Stimulated activated CD4-positive, alpha-beta T cell treated with anti-CD3 and anti-CD28 coated beads, Interleukin-4, amount 100 ng/mL, for 48 hours (primary cell): ENCODE measurements around the gene RNF39.
"Not testable (repeated sequence)": the region's sequence is repeated elsewhere in the genome, so short reads cannot be mapped to it uniquely, and the experiment has no call there.

Experiments used
- DNase-seq, 2 donors: peaks; one replicate each; pipeline ENCODE4 v3.0.0-alpha.2; 2020; ENCODE audit warnings: low read depth in 2 of 2

Gene RNF39

DNA sequence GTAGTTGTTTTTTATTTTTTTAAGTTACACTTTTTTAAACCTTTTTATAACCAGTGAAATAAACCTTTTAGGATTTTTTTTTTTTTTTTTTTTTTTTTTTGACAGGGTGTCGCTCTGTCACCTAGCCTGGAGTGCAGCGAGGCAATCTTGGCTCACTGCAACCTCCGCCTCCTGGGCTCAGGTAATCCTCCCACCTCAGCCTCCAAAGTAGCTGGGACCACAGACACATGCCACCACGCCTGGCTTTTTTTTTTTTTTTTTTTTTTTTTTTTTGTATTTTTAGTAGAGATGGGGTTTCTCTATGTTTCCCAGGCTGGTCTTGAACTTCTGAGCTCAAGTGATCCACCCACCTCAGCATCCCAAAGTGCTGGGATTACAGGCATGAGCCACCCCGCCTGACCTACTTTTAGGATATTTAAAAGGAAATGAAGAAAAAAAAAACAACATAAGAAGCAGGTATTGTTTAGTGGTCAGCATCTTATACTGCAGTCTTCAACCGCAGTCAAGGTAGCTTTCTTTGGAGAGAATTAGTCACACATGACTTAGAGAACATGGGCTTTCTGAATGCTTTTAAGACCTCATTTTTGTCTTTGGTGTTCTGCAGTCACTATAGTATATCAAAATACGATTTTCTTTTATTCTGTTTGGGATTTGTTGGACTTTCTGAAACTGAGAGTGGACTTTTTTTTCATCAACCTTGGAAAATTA lies 12.9 kb downstream of the RNF39 start:
- no peak for DNase-seq

GRCh38 chr6:30061858-30062458 lies 13.6 kb downstream of the RNF39 start:
- DNase-seq: no peak

DNA sequence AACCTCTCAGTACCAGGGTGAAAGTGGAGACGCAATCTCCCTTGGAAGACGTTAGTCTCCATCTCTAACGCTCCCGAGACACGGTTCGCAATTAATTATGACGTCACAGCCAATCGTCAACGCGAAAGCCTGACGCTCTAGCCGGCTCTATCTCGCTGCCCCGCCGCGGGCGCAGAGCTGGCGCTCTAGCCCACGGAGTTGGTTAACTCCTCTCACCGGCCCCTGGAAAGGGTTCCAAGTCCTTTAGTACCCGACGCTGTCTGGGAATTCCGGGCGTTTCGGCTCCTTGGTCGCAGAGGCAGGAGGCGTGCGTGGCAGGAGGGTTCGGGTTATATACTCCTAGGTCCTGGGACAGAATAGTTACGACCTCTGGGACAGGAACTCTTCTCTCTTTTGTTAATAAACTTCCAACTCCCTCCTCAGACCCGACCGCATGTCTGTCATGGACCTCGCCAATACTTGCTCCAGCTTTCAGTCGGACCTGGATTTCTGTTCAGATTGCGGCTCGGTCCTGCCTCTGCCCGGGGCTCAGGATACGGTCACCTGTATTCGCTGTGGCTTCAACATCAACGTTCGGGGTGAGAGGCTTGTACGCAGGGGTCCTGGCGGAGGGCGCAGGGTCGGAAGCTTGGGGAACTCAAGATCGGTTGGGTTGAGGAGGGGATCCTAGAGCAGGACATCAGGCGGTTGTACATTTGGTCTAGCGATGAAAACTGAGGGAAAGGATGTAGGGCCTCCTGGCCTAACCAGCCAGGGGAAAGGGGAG lies 14.3 kb downstream of the RNF39 start, which contains the start of gene POLR1H:
Gene POLR1H, plus strand, starts transcription at position 174 of the 766 bp plus-strand sequence. Its CDS starts 260 bp downstream, at position 434.
- peak; percentile 70 to 76 for DNase-seq

GRCh38 chr6:30060606-30061091 lies 14.9 kb downstream of the RNF39 start:
- DNase-seq: peak in 1 of 2 donors; percentile 26

DNA sequence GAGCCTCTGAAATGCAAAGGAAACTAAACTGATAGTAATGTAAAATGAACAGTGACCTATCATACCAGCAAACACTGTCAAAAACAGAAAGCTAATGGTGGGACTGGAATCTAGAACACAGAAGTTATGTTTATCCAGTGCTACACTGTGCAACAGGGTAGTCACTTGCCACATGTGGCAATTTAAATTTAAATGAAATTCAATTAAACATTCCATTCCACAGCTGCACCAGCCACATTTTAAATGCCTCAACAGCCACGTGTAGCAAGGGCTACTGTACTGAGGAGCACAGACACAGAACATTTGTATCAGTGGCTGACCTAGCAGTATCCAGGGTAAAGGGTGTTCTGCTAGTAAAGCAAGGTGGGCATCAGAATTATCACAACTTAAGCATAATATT lies 20.1 kb downstream of the RNF39 start:
- no peak for DNase-seq

DNA sequence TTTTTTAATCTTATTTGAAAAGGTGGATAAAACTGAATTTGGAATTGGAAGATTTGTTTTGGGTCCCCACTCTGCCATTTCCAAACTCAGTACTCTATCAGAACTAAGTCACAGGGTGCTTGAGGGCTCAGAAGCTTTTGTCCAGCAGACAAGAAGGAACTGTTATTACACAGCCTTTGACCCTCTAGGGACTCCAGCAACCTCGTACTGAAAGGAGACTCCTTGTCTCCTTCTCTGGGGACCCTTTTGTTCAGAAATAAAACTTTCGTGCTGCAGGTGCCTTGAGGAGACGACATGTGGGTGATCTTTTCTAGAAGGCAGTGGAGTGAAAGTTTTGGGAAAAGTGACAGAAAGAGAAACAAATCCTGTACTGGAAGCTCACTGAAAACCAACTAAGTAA lies 21.9 kb downstream of the RNF39 start:
- no peak for DNase-seq

DNA sequence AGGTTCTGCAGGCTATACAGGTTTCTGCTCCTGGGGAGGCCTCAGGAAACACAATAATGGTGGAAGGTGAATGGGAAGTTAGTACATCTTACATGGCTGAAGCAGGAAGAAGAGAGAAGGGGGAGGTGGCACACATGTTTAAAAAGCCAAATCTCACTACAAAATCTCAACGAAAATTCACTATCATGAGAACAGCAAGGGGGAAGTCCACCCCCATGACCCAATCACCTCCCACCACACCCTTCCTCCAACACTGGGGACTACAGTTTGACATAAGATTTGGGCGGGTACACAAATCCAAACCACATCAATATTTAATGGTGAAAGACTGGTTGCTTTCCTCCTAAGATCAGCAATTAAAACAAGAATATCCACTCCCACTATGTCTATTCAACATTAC lies 28.3 kb downstream of the RNF39 start:
- DNase-seq: no peak

DNA sequence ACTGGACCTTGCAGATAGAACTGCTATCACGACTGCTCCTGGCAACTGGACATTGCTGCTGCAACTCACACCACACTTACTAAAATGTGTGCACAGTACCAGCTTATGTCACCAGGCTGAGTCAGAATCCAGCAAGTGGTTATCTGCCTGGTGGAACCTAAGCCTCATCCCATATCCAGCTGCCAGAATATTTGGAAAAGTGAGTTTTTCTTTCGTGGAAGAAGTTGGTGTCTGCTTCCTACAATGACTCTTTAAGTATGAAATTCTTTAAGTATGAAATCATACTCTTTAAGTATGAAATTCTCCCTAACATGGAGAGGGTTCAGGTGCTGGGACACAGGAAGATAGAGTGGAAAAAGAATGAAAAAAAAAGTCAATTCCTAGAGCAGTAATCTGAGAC lies 30.9 kb downstream of the RNF39 start:
- DNase-seq: no peak

- DNase-seq: no peak
These were observed 31.8 kb downstream of the RNF39 start for GRCh38 chr6:30043744-30044143.

DNA sequence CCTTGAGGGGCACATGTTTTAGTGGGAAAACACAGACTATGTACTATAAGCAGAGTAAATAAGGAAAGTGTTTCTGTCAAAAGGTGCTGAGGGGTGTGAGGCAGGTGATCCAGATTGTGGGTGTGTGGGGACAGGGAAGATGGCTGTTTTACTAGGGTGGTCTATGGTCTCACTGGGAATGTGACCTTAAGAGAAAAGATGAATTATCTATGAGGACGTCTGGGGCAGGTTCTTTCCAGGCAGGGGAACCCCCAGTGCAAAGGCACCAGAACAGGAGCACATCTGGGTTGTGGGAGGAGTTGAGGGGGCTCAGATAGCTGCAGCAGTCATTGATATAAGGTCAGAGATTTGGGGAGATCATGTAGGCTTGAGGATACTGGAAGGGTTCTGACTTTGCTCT lies 32.7 kb downstream of the RNF39 start:
- no peak for DNase-seq

DNA sequence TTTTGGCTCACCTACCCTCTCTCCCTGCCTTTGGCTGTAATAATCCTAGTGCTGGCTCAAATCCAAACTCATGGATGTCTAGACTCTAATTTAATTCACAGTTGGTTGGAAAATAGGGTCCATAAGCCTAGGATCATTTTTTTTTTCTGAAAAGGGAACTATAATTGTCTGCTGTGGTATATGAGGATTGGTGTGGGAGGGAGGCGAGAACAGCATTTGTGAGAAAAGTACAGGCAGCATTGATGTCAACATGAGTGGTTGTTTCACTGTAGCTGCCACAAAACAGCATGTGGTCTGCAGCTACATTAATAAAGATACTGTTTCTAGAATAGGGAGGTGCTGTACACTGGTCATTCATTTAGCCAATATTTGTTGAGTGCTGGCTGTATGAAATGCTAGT lies 33.1 kb downstream of the RNF39 start:
- no peak for DNase-seq

GRCh38 chr6:30041821-30042220 lies 33.7 kb downstream of the RNF39 start:
- no peak for DNase-seq

- no peak for DNase-seq
These were observed 34.3 kb downstream of the RNF39 start for GRCh38 chr6:30041221-30041620.

- DNase-seq: no peak
These were observed 38.3 kb downstream of the RNF39 start for GRCh38 chr6:30037182-30037788.

DNA sequence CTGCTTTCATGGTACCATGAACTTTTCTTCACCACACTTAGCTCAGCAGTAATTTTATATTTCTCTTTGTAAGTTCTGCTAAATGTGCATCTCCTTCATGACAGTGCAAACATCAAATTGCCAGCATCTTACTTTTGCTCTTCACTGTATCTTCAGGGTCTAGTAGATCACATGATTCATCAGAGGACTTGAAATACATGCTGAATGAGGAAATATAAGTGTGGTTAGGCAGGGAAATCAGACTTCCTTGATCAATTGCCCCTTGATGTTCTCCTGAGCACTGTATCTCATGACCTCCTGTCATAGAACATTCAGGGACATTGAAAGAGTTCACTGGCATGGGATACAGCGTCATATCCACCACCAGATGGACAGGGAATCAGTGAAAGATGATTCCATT lies 39.8 kb downstream of the RNF39 start:
- no peak for DNase-seq

GRCh38 chr6:30033440-30033839 lies 42.1 kb downstream of the RNF39 start:
- DNase-seq: not testable (repeated sequence)

DNA sequence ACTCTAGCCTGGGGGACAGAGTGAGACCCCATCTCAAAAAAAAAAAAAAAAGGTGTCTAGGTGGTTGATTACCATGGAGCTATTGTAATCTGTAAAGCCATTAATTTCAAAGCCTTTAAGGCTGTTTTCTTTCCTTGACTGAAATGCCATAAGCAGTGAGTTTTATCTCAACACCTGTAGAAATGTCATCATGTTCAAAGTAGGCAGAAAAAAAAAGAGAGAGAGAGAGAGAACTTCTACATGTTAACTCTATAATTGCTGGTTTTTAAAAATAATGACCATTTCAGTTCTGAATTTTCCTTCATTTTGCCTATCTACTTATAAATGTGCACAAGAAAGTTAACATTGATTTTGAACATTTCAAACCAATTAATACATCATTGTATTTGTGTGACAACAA lies 44.2 kb downstream of the RNF39 start:
- DNase-seq: no peak

DNA sequence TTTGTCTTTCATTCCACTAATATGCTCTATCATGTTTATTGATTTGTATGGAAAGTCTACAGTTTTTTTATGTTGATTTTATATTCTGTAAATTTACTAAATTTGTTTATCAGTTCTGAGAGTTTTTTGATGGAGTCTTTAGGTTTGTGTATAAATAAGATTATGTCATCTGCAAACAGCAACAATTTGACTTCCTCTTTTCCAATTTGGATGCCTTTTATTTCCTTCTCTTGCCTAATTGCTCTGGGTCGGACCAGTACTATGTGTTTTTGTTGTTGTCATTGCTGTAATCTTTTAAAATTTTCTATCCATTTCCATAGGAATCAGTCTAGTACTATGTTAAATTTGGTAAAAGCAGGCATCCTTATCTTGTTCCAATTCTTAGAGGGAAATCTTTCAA lies 46.0 kb downstream of the RNF39 start:
- no peak for DNase-seq

DNA sequence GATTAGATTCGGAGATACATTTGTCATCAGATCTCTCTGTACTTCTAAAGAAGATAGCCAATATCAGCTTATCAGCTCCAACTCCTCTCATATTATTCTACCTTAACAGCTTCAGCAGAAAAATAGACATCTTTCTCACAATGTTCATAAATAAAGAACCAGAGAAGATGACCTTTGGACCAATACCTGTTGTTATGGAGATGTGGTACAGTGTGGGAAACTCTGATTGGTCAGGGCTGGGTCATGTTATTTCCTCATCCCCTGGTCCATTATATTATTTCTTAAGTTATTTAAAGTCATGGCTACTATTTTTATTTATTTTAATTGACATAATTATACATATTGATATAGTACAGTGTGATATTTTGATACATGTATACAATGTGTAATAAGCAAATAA lies 50.4 kb downstream of the RNF39 start:
- DNase-seq: no peak

GRCh38 chr6:30022712-30023111 lies 52.9 kb downstream of the RNF39 start:
- not testable (repeated sequence) for DNase-seq

- no peak for DNase-seq
These were observed 53.4 kb downstream of the RNF39 start for GRCh38 chr6:30022189-30022588.

- no peak for DNase-seq
These were observed 54.9 kb downstream of the RNF39 start for GRCh38 chr6:30020626-30021025.
